GM10266 (cell line): ENCODE results near the gene DEPDC4.

Source experiments
- DNase-seq: peaks from one replicate; pipeline ENCODE4 v3.0.0; 2012; ENCODE audit errors: extremely low spot score
- TF ChIP-seq, protein P1 (sequence below): IDR thresholded peaks from 2 replicates; pipeline ENCODE4 v1.5.1; 2012; ENCODE audit warnings: mild to moderate bottlenecking, low read depth; ENCODE audit not compliant: control insufficient read depth, insufficient read depth; ENCODE audit errors: missing control alignments

DEPDC4 gene

DNA sequence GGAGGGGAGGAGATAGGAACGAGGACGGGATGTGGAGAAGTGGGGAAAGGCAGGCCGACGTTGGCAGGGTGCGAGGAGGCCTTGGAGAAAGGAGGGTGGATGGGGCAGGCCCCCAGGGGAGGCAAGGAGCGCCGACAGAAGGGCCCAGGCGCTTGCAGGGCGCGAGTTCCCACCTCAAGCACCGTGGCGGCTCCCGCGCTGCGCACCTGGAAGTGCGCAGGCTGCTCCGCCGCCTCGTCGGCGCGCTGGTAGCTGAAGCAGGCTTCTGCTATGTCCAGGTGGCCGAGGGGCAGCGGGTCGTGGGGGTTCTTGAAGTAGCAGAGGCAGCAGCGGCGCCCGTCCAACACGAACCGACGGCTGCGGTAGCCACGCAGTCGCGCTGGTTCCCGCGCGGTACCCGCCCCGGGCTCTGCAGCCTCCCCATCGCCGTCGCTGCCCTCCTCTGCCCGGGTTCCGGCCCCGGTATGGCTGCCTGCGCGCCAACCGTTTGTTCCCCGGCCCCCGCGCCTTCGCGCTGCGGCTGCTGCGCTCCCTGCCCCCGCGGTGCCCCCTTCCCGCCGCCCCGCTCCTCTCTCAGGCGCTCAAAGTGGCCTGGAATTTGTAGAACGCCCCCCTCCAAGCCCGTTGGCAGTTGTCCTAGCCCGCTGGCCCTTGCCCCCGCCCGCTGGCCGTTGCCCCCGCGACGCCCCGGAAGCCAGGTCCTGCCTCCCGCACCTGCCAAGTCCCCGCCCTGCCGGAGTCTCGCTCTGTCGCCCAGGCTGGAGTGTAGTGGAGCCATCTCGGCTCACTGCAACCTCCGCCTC lies 67.3 kb downstream of the DEPDC4 start:
- TF ChIP-seq, protein P1, sequence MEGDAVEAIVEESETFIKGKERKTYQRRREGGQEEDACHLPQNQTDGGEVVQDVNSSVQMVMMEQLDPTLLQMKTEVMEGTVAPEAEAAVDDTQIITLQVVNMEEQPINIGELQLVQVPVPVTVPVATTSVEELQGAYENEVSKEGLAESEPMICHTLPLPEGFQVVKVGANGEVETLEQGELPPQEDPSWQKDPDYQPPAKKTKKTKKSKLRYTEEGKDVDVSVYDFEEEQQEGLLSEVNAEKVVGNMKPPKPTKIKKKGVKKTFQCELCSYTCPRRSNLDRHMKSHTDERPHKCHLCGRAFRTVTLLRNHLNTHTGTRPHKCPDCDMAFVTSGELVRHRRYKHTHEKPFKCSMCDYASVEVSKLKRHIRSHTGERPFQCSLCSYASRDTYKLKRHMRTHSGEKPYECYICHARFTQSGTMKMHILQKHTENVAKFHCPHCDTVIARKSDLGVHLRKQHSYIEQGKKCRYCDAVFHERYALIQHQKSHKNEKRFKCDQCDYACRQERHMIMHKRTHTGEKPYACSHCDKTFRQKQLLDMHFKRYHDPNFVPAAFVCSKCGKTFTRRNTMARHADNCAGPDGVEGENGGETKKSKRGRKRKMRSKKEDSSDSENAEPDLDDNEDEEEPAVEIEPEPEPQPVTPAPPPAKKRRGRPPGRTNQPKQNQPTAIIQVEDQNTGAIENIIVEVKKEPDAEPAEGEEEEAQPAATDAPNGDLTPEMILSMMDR: no peak
- DNase-seq: peak; percentile 84

DNA sequence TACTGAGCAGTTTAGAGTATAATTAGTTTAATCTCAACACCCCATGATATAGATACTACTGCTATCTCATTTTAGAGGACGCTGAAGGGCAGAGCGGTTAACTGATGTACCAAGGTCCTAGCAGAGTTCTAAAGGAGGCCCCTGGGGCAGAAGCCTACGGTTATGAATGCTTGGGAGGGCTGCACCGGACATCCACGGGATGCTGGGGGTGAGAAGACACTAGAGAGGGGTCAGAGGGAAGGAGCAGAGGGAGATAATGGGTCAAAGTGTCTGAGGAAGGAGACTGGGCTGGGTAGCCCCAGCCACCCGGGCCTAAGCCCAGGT lies 67.9 kb downstream of the DEPDC4 start:
- no peak for DNase-seq
- TF ChIP-seq, protein P1: no peak

DNA sequence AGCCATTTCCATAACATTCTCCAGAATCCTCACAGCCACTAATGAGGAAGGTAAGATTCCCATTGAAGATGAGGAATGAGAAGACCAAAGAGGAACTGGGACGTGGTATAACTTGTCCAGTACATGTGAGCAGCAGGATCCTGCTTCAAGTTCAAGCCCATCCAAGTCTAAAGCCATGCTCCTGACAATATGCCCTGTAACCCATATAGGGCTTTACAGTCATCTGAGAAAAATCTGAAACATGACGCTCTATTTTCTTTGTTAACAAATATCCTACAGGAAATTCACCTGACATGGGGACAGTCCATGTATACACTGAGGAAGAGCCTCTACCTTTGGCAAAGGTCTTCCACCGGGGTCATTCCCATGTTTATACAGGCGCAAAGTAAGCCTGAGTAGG lies 69.4 kb downstream of the DEPDC4 start:
- TF ChIP-seq, protein P1: no peak

DNA sequence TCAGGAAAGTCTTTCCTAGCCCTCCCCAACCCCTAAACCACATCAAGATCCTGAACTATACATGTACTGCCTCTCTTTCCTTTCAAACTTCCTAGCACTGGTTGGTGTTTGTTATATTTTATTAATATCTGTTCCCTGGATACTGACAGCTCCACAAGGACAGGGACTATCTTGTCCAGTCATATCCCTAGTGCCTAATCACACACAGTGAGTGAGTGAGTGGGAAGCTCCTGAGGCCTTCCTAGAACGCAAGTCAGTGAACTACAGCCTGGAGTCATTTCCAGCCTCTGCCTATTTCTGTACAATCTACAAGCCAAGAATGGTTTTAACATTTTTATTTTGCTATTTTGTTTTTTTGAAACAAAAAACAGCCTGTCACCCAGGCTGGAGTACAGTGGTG lies 73.8 kb downstream of the DEPDC4 start:
- DNase-seq: no peak

More for the DNA sequence above, 69.4 kb downstream of the DEPDC4 start:
- no peak for DNase-seq

More for the DNA sequence above, 73.8 kb downstream of the DEPDC4 start:
- TF ChIP-seq, protein P1: no peak
